ENCODE measurements around the gene PBX1.

DNA sequence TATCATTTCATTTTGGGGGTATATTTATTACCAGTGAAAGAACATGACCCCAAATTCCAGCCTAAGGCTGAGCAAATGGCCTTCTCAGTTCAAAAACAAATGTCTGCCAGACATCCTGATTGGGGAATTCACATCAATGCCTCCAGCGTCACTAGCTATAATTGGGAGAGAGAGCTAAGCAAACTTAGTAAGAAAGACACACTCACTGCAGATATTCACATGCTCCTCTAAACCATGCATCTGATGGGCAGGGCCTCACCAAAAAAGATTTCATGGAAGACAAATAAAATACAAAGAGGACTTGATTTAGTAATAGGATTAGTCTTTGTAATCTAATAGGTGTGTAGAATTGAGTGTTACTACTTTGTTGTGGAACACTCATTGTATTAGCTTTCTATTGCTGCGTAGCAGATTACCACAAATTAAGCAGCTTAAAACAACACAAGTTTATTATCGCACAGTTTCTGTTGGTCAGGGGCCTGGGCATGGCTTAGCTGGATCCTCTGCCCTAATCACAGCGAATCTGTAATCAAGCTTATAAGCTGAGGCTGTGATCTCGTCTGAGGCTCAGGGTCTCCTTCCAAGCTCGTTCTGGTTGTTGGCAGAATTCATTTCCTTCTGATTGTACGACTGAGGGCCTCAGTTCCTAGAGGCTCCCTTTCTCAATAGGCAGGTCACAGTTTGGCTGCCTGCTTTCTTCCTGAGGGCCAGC lies 243.0 kb downstream of the PBX1 start:
- TF ChIP-seq, protein P1, sequence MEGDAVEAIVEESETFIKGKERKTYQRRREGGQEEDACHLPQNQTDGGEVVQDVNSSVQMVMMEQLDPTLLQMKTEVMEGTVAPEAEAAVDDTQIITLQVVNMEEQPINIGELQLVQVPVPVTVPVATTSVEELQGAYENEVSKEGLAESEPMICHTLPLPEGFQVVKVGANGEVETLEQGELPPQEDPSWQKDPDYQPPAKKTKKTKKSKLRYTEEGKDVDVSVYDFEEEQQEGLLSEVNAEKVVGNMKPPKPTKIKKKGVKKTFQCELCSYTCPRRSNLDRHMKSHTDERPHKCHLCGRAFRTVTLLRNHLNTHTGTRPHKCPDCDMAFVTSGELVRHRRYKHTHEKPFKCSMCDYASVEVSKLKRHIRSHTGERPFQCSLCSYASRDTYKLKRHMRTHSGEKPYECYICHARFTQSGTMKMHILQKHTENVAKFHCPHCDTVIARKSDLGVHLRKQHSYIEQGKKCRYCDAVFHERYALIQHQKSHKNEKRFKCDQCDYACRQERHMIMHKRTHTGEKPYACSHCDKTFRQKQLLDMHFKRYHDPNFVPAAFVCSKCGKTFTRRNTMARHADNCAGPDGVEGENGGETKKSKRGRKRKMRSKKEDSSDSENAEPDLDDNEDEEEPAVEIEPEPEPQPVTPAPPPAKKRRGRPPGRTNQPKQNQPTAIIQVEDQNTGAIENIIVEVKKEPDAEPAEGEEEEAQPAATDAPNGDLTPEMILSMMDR (IDR thresholded peaks at IDR 0.05) = no peak
- TF ChIP-seq POLR2AphosphoS5 (IDR thresholded peaks at IDR 0.05) = no peak
- no peak for TF ChIP-seq POLR2A (IDR thresholded peaks at IDR 0.05)
- no peak for TF ChIP-seq EP300 (IDR thresholded peaks at IDR 0.05)
